Umbilical cord (tissue), 2 donors: ENCODE data around the gene ZC3H10. TPM values are rescaled to one million over a fixed set of nuclear protein-coding genes. Genes with fewer than 3 reads are reported as not detected.
A peak's percentile ranks its signal among the peaks of the same experiment; 100 is the strongest.

Experiments
- DNase-seq: peaks from one replicate; pipeline ENCODE4 v3.0.0-alpha.2; 2015; ENCODE audit warnings: low spot score
- total RNA-seq: library from RNA; depleted of rRNA; stranded (reverse); fragments of >200 nt; gene quantifications from one replicate; pipeline ENCODE4 v1.2.3, GENCODE V29; 2014; ENCODE audit warnings: low replicate concordance; ENCODE audit not compliant: insufficient read depth

ZC3H10 gene
- total RNA-seq, 1 donor from 2014 or later: 4.8 TPM

- peak; percentile 100 for DNase-seq
These were observed 10.0 kb downstream of the ZC3H10 start, which contains the start of gene ESYT1 for GRCh38 chr12:56127888-56128669. Gene ESYT1 (plus strand): TSS chr12:56128267. CDS start chr12:56128320, 53 bp downstream.

GRCh38 chr12:56128670-56129205 lies 10.7 kb downstream of the ZC3H10 start:
- peak; percentile 31 for DNase-seq

GRCh38 chr12:56129206-56129941 lies 11.3 kb downstream of the ZC3H10 start:
- peak; percentile 53 for DNase-seq

- DNase-seq: no peak
These were observed 12.0 kb downstream of the ZC3H10 start for GRCh38 chr12:56129942-56130495.

GRCh38 chr12:56130876-56131275 lies 12.8 kb downstream of the ZC3H10 start:
- no peak for DNase-seq

- no peak for DNase-seq
These were observed 16.8 kb downstream of the ZC3H10 start for GRCh38 chr12:56134897-56135296.

GRCh38 chr12:56137853-56138571 lies 19.9 kb downstream of the ZC3H10 start:
- DNase-seq: no peak

- DNase-seq: no peak
These were observed 24.1 kb downstream of the ZC3H10 start for GRCh38 chr12:56141946-56142784.

GRCh38 chr12:56143217-56143616 lies 25.2 kb downstream of the ZC3H10 start:
- DNase-seq: no peak

- no peak for DNase-seq
These were observed 25.8 kb downstream of the ZC3H10 start for GRCh38 chr12:56143870-56144269.

GRCh38 chr12:56145217-56145616 lies 27.2 kb downstream of the ZC3H10 start:
- no peak for DNase-seq

GRCh38 chr12:56146492-56147460 lies 28.7 kb downstream of the ZC3H10 start:
- no peak for DNase-seq

- no peak for DNase-seq
These were observed 32.5 kb downstream of the ZC3H10 start for GRCh38 chr12:56150563-56150962.

- DNase-seq: no peak
These were observed 33.6 kb downstream of the ZC3H10 start for GRCh38 chr12:56151672-56152131.

GRCh38 chr12:56152132-56152755 lies 34.2 kb downstream of the ZC3H10 start, which contains the start of gene MYL6B:
Gene MYL6B (plus strand): TSS chr12:56152587. CDS start chr12:56153919, 1,332 bp downstream.
- DNase-seq: peak; percentile 96

GRCh38 chr12:56152756-56153677 lies 35.0 kb downstream of the ZC3H10 start:
- no peak for DNase-seq

- no peak for DNase-seq
These were observed 35.6 kb downstream of the ZC3H10 start for GRCh38 chr12:56153678-56154065.
